Fibroblast of villous mesenchyme (primary cell): ENCODE measurements around the gene DDAH2. TPM values are rescaled to one million over a fixed set of nuclear protein-coding genes. Genes with fewer than 3 reads are reported as not detected.

Experiments
- DNase-seq: peaks from one replicate; pipeline ENCODE4 v3.0.0-alpha.2; 2010; ENCODE audit warnings: low read depth
- H3K4me3 ChIP-seq: 2 replicates; pipeline ENCODE4 v1.5.1; 2011; ENCODE audit warnings: low read depth, mild to moderate bottlenecking, low read length
- total RNA-seq: library from RNA; depleted of rRNA; stranded (reverse); fragments of >200 nt; gene quantifications from 2 replicates; pipeline ENCODE4 v1.2.3, GENCODE V29; 2012
- TF ChIP-seq, protein P1 (sequence below): IDR thresholded peaks from 2 replicates; pipeline ENCODE4 v1.5.1; 2012; ENCODE audit warnings: low read depth, mild to moderate bottlenecking, low read length; ENCODE audit not compliant: insufficient read depth

DDAH2 gene
- total RNA-seq, 1 donor: 60.5 TPM

DNA sequence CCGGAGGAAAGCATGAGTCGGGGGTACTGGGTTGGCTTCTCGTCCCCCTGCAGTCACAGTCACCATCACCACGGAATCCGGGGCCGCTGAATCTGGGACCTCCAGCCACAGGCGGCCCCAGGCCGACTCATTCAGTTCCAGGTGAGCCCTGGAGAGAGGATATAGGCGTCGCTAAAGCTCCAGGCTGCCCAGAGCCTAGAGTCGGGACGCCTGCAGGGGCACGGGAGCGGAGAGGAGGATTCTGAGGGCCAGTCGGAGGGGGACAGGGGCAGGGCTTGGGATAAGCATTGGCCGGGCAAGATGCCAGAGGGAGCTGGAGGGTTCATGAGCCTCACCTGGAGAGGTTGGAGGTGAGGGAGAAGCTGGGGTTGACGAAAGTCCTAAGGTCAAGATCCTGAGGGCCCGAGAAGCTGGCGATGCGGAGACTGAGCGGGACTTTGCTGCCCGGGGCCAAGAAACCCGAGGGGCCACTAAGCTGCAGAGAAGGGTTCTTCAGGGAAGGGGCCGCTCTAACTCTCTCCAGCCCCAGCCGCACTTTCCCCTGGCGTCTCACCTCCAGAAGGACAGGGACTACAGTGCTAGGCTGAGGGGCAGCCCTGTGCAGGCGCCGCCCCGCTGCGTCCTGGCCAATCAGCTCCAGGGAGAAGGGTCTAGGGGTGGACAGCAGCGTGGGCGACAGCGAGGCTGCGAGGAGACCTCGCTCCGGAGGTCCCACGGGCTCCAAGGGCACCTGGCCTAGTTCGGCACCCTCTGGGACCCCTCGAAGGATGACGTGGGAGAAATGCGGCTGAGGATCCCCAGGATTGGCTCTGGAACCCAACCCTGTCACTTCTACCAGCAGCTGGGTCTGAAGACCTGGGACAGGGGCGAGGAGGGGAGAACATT, 37.1 kb upstream of the DDAH2 start:
- H3K4me3 ChIP-seq: peak overlapping the region; percentile 42
- DNase-seq: peak; percentile 14

GRCh38 chr6:31765559-31765909, 36.4 kb upstream of the DDAH2 start:
- H3K4me3 ChIP-seq: no peak overlapping the region
- DNase-seq: no peak
- TF ChIP-seq, protein P1, sequence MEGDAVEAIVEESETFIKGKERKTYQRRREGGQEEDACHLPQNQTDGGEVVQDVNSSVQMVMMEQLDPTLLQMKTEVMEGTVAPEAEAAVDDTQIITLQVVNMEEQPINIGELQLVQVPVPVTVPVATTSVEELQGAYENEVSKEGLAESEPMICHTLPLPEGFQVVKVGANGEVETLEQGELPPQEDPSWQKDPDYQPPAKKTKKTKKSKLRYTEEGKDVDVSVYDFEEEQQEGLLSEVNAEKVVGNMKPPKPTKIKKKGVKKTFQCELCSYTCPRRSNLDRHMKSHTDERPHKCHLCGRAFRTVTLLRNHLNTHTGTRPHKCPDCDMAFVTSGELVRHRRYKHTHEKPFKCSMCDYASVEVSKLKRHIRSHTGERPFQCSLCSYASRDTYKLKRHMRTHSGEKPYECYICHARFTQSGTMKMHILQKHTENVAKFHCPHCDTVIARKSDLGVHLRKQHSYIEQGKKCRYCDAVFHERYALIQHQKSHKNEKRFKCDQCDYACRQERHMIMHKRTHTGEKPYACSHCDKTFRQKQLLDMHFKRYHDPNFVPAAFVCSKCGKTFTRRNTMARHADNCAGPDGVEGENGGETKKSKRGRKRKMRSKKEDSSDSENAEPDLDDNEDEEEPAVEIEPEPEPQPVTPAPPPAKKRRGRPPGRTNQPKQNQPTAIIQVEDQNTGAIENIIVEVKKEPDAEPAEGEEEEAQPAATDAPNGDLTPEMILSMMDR: no peak

More for the DNA sequence above, 37.1 kb upstream of the DDAH2 start:
- TF ChIP-seq, protein P1: no peak

DNA sequence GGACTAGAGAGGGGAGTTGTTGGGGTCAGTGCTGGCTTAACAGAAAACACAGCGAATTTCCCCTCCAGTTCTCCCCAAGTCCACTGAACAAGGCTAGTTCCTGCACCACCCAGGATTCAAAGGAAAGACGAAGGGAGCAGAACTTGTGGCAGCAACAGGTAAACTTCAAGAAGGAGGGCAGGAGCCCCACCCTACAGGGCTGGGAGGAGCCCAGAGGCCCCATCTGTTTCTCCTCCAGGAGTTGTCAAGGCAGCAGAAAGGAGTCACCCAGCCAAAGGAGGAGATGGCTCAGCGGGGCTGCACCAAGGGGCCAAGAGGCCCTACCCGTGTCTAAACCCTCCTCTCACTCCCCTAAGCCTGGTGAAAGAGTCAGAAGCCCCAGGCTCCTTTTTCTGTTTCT, 35.1 kb upstream of the DDAH2 start:
- no peak overlapping the region for H3K4me3 ChIP-seq
- DNase-seq: no peak
- TF ChIP-seq, protein P1: no peak

DNA sequence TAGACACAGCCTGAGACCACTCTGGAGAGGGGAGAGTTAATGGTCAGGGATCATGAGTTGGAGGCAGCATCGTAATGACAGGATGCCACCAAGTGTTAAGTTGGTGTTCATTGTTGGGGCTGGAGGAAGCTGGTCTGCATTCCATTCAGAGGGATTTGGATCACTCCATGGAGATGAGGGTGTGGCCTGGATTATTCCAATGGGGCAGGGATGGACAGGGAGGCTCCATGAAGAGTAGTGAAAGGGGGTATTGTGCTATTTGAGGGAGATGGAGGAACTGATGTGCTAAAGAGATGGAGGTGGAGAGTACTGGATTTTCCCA, 34.5 kb upstream of the DDAH2 start:
- peak; percentile 46 for DNase-seq
- H3K4me3 ChIP-seq: no peak overlapping the region
- TF ChIP-seq, protein P1: no peak

DNA sequence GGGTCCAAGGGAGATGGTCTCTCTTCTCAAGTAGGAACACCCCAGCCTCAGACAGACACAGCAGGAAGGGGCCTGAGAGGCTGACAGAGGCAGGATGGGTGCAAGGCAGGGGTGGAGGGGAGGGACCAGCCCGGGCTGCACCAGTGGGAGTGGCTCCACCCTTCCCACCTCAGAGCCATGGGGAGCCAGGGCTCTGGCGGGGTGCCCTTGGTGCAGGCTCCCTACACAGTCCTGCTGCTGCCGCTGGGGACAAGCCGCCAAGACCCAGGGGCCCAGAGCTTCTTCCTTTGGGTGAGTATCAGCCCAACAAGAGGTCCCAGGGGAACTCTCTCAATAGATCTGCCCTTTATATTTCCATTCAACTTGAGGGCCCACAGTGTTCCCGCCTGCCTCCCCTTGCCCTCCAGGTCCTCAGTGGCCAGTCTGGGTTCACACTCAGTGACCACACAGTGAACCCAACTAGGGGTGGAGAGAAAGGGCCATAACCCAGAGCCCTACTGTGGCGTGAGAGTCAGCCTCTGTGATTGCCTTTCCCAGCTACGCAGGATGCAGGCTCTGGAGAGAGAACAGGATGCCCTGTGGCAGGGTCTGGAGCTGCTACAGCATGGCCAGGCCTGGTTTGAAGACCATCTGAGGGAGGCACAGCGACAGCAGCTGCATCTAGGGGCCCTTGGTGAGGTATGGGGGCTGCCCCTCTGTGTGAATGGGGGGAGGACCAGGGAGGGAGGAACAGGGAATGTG, 33.9 kb upstream of the DDAH2 start:
- no peak overlapping the region for H3K4me3 ChIP-seq
- TF ChIP-seq, protein P1: no peak
- no peak for DNase-seq

- TF ChIP-seq, protein P1: no peak
- H3K4me3 ChIP-seq: no peak within 1 kb of the TSS
- no peak for DNase-seq
These were observed 33.3 kb upstream of the DDAH2 start, which contains the start of gene SAPCD1 for GRCh38 chr6:31762356-31762755. TSS of gene SAPCD1 (plus strand) at chr6:31762656. CDS start at chr6:31763055, 399 bp downstream.
